K562 (cell line): ENCODE data around the gene GSTM2. TPM values are rescaled to one million over a fixed set of nuclear protein-coding genes. Genes with fewer than 3 reads are reported as not detected.

Source experiments
- ATF3 ChIP-seq, 2 experiments: fragments of 450-650 bp in 1 of 2; sonication (generic) in 1 of 2; formaldehyde crosslinking in 1 of 2; IDR thresholded peaks in 1 of 2; conservative IDR thresholded peaks in 1 of 2; 2 replicates each; pipeline versions ENCODE4 v1.6.1 to v1.8.1; 2016 to 2023; ENCODE audit warnings: mild to moderate bottlenecking in 2 of 2, moderate library complexity in 2 of 2, inconsistent platforms in 1 of 2, missing genetic modification reagents in 1 of 2
- FOXJ3 ChIP-seq: sonication (generic); formaldehyde crosslinking; IDR thresholded peaks from 2 replicates; pipeline ENCODE4 v1.4.0; 2020; ENCODE audit warnings: mild to moderate bottlenecking, missing genetic modification reagents
- FOXP1 ChIP-seq: sonication (generic); formaldehyde crosslinking; IDR thresholded peaks from 2 replicates; pipeline ENCODE4 v1.8.0; 2022; ENCODE audit warnings: mild to moderate bottlenecking, missing genetic modification reagents
- MAFK ChIP-seq: IDR thresholded peaks from 2 replicates; pipeline ENCODE4 v1.6.1; 2011; ENCODE audit warnings: low read length, improper control_type of control experiment
- NCOR1 ChIP-seq: fragments of 450-650 bp; IDR thresholded peaks from 2 replicates; pipeline ENCODE4 v1.6.1; 2016; ENCODE audit warnings: mild to moderate bottlenecking, moderate library complexity
- NR4A1 ChIP-seq, 2 experiments: fragments of 250-450 bp in 1 of 2; fragments of 450-650 bp in 1 of 2; sonication (Bioruptor Pico) in 1 of 2; IDR thresholded peaks; 2 replicates each; pipeline versions ENCODE4 v1.4.0 to v1.6.1; 2016 to 2020; ENCODE audit warnings: mild to moderate bottlenecking in 2 of 2, missing compliant biosample characterization in 1 of 2, missing genetic modification characterization in 1 of 2, moderate library complexity in 1 of 2
- RBM17 ChIP-seq: fragments of 200-400 bp; formaldehyde crosslinking; IDR thresholded peaks from 2 replicates; pipeline ENCODE4 v1.6.1; 2017; ENCODE audit warnings: low read depth, mild to moderate bottlenecking, low read length, borderline replicate concordance
- SLC30A9 ChIP-seq: fragments of 250-450 bp; sonication (Bioruptor Pico); IDR thresholded peaks from 2 replicates; pipeline ENCODE4 v1.8.0; 2022; ENCODE audit warnings: mild to moderate bottlenecking, moderate library complexity
- SMARCB1 ChIP-seq: IDR thresholded peaks from 2 replicates; pipeline ENCODE4 v1.6.1; 2011; ENCODE audit warnings: improper control_type of control experiment, low read depth; ENCODE audit not compliant: insufficient read length
- SREBF1 ChIP-seq: fragments of 150-350 bp; IDR thresholded peaks from 2 replicates; pipeline ENCODE4 v1.6.1; 2014; ENCODE audit warnings: antibody characterized with exemption, low read depth, low read length, borderline replicate concordance
- TBP ChIP-seq: optimal IDR thresholded peaks from 2 replicates; pipeline ENCODE3; 2011; ENCODE audit warnings: low read depth, low read length, improper control_type of control experiment
- TCF15 ChIP-seq: fragments of 250-450 bp; sonication (Bioruptor Pico); IDR thresholded peaks from 2 replicates; pipeline ENCODE4 v1.8.0; 2022; ENCODE audit warnings: moderate library complexity, mild to moderate bottlenecking, inconsistent platforms
- TEAD2 ChIP-seq: fragments of 450-650 bp; IDR thresholded peaks from 2 replicates; pipeline ENCODE4 v1.6.1; 2016; ENCODE audit warnings: missing genetic modification characterization, control low read depth, missing compliant biosample characterization
- ZBTB33 ChIP-seq: sonication (generic); formaldehyde crosslinking; IDR thresholded peaks from 2 replicates; pipeline ENCODE4 v1.8.1; 2023; ENCODE audit warnings: mild to moderate bottlenecking, missing genetic modification reagents
- ZFP36 ChIP-seq: fragments of 150-350 bp; IDR thresholded peaks from 2 replicates; pipeline ENCODE4 v1.6.1; 2018; ENCODE audit warnings: low read length, low read depth; ENCODE audit not compliant: partially characterized antibody
- ZNF263 ChIP-seq: sonication (generic); formaldehyde crosslinking; IDR thresholded peaks from 2 replicates; pipeline ENCODE4 v1.8.0; 2022; ENCODE audit warnings: mild to moderate bottlenecking, missing genetic modification reagents, borderline replicate concordance
- ZNF561 ChIP-seq: fragments of 450-650 bp; formaldehyde crosslinking; conservative IDR thresholded peaks from 2 replicates; pipeline ENCODE4 v1.4.0; 2020; ENCODE audit warnings: mild to moderate bottlenecking, moderate library complexity
- ZNF584 ChIP-seq: fragments of 200-800 bp; sonication (Bioruptor generic); IDR thresholded peaks from 2 replicates; pipeline ENCODE4 v1.6.1; 2016; ENCODE audit warnings: low read depth, mild to moderate bottlenecking, missing genetic modification characterization, missing compliant biosample characterization
- ZNF592 ChIP-seq: fragments of 450-650 bp; IDR thresholded peaks from 2 replicates; pipeline ENCODE4 v1.6.1; 2017; ENCODE audit warnings: antibody characterized with exemption, mild to moderate bottlenecking
- ZNF707 ChIP-seq: fragments of 250-450 bp; sonication (Bioruptor Pico); conservative IDR thresholded peaks from 2 replicates; pipeline ENCODE4 v1.8.0; 2022; ENCODE audit warnings: inconsistent platforms, mild to moderate bottlenecking, moderate library complexity
- polyA plus RNA-seq, 8 experiments: library from polyadenylated mRNA; depleted of rRNA in 4 of 8; stranded (reverse) in 5 of 8; unstranded in 3 of 8; fragments of >200 nt; fragmentation: Nextera tagmentation in 2 of 8; fragmentation: Illumina TruSeq in 1 of 8; extraction: Ambion mirVana in 2 of 8; extraction: Trizol in 1 of 8; gene quantifications; 2 replicates each; pipeline versions ENCODE4 v1.2.1 to v1.2.3, GENCODE V29; 2011 to 2014; ENCODE audit warnings: inconsistent platforms in 1 of 8, missing spikeins in 1 of 8
- total RNA-seq, 7 experiments: library from RNA; depleted of rRNA in 6 of 7; stranded (reverse); fragments of >200 nt in 6 of 7; fragmentation: Illumina TruSeq in 2 of 7; extraction: Trizol in 2 of 7; gene quantifications; 2 replicates each; pipeline versions ENCODE4 v1.2.1 to v1.2.3, GENCODE V29; 2011 to 2021; ENCODE audit warnings: low replicate concordance in 1 of 7

Gene GSTM2
- total and polyA plus RNA-seq, 9 of the 15 experiments (the other 6 are each of a cell fraction or from before 2014, with no cell fraction given): 1.6 to 15.1 (median 6.8) TPM

DNA sequence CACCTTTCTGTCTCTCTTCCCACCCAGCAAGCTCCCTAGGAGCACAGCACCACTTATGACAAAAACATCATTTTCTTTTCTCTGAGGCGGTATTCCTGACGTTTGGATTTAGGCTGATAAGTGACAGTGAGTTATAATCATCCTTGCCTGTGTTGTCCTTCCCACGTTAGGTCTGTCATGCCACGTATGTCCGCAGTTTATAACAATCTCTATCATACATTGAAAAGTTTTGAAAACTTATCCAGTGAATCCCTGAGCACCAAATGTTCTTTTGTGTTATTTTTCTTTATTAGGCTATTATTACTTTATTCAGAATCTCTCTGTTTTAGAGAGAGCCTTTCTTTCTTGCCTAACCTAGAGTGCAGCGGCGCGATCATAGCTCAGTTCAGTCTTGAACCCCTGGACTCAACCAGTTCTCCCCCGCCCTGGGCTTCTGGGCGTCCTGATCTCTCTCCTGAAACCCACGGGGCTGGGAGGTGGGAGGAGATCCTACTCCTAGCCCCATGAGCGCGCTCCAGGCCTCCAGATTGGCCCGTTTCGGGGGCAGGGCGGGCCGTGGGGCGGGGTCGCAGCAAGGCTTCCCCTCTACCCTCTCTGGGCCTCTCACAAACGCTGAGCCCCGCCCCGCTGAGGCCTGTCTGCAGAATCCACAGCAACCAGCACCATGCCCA, at the start of gene GSTM2 (continued):
- TF ChIP-seq ZBTB33 (CRISPR knock-in tag) (no peak), ZNF707 (no peak), ZNF263 (CRISPR knock-in tag) (no peak), MAFK (no peak), SLC30A9 (CRISPR knock-in tag) (no peak), TCF15 (CRISPR knock-in tag) (no peak), ZNF561 (CRISPR knock-in tag) (no peak), FOXJ3 (no peak), SMARCB1 (no peak), RBM17 (no peak), FOXP1 (CRISPR knock-in tag) (no peak), ATF3 (IDR thresholded peaks at IDR 0.05) (no peak), ATF3 (CRISPR knock-in tag; conservative IDR thresholded peaks at IDR 0.05) (no peak), NCOR1 (no peak), TBP (peak; percentile 84), ZFP36 (no peak), SREBF1 (no peak), TEAD2 (no peak), ZNF592 (no peak), ZNF584 (CRISPR knock-in tag) (no peak), NR4A1 (CRISPR knock-in tag; IDR thresholded peaks at IDR 0.05) (no peak), NR4A1 (tag; IDR thresholded peaks at IDR 0.05) (no peak)
